B cell (primary cell): ENCODE data around the gene EPX.

Source experiments
- EZH2 ChIP-seq: IDR thresholded peaks from 2 replicates; pipeline ENCODE4 v1.6.1; 2012; ENCODE audit warnings: borderline replicate concordance, low read depth, mild to moderate bottlenecking, moderate library complexity, low read length; ENCODE audit not compliant: insufficient read depth, poor library complexity, severe bottlenecking
- TF ChIP-seq, protein P1 (sequence below): fragments of 200-600 bp; IDR thresholded peaks from one replicate; pipeline ENCODE4 v1.8.0; 2022; ENCODE audit warnings: antibody characterized with exemption, mild to moderate bottlenecking

DNA sequence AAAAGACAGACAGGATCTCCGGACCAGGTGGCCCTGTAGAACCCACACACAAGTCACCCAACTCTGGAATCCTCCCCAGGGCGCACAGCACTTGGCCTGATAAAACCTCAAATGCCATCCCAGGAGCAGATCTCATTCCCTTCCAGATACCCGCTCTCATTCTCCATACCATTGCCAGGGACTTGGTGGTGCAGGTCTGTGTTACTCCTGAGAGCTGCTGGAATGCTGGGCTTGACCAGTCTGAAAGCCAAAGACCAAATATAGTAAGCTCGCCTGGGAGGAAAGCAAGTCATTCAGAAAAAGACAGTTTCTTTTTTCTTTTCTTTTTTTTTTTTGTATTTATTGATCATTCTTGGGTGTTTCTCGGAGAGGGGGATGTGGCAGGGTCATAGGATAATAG, 15.8 kb downstream of the EPX start:
- TF ChIP-seq, protein P1, sequence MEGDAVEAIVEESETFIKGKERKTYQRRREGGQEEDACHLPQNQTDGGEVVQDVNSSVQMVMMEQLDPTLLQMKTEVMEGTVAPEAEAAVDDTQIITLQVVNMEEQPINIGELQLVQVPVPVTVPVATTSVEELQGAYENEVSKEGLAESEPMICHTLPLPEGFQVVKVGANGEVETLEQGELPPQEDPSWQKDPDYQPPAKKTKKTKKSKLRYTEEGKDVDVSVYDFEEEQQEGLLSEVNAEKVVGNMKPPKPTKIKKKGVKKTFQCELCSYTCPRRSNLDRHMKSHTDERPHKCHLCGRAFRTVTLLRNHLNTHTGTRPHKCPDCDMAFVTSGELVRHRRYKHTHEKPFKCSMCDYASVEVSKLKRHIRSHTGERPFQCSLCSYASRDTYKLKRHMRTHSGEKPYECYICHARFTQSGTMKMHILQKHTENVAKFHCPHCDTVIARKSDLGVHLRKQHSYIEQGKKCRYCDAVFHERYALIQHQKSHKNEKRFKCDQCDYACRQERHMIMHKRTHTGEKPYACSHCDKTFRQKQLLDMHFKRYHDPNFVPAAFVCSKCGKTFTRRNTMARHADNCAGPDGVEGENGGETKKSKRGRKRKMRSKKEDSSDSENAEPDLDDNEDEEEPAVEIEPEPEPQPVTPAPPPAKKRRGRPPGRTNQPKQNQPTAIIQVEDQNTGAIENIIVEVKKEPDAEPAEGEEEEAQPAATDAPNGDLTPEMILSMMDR = no peak
- no peak for TF ChIP-seq EZH2
